Naive B cell (primary cell): ENCODE measurements around the gene CNTRL. TPM values are rescaled to one million over a fixed set of nuclear protein-coding genes. Genes with fewer than 3 reads are reported as not detected.
"Not testable (repeated sequence)": the region's sequence is repeated elsewhere in the genome, so short reads cannot be mapped to it uniquely, and the experiment has no call there.

Experiments
- ATAC-seq, 2 donors: fragments of 150-1000 bp; cut with Tn5 transposase; 2 replicates each; pipeline ENCODE4 v1.10.0; 2021; ENCODE audit warnings: low read depth in 2 of 2, mild to moderate bottlenecking in 2 of 2, moderate library complexity in 2 of 2
- DNase-seq: peaks from one replicate; pipeline ENCODE4 v3.0.0; 2022
- H3K27ac Mint-ChIP-seq, 6 donors: one replicate each; pipeline ENCODE4 v1.8.0; 2020 to 2022; ENCODE audit warnings: mild to moderate bottlenecking in 6 of 6, mixed read lengths in 6 of 6, moderate library complexity in 5 of 6, inconsistent platforms in 2 of 6
- H3K27me3 Mint-ChIP-seq, 3 donors: one replicate each; pipeline ENCODE4 v1.8.0; 2021 to 2022; ENCODE audit warnings: mixed read lengths in 3 of 3, mild to moderate bottlenecking in 1 of 3
- H3K36me3 Mint-ChIP-seq, 2 donors: one replicate each; pipeline ENCODE4 v1.8.0; 2020 to 2022; ENCODE audit warnings: mixed read lengths in 2 of 2, inconsistent platforms in 1 of 2, mild to moderate bottlenecking in 1 of 2
- H3K4me1 Mint-ChIP-seq, 3 donors: one replicate each; pipeline ENCODE4 v1.8.0; 2020 to 2022; ENCODE audit warnings: mixed read lengths in 3 of 3, inconsistent platforms in 1 of 3, mild to moderate bottlenecking in 1 of 3, moderate library complexity in 1 of 3
- H3K4me3 Mint-ChIP-seq, 8 donors: one replicate each; pipeline ENCODE4 v1.8.0; 2020 to 2022; ENCODE audit warnings: mild to moderate bottlenecking in 8 of 8, mixed read lengths in 8 of 8, moderate library complexity in 8 of 8, inconsistent platforms in 2 of 8
- H3K9me3 Mint-ChIP-seq, 7 donors: one replicate each; pipeline ENCODE4 v1.8.0; 2020 to 2022; ENCODE audit warnings: mixed read lengths in 7 of 7, mild to moderate bottlenecking in 5 of 7, inconsistent platforms in 2 of 7, moderate library complexity in 1 of 7
- polyA plus RNA-seq, 6 donors: library from polyadenylated mRNA; unstranded; fragments of 300-500 nt; fragmentation: Illumina TruSeq; gene quantifications; one replicate each; pipeline ENCODE4 v1.2.3, GENCODE V29; 2021; ENCODE audit warnings: low read depth in 6 of 6

CNTRL gene
- polyA plus RNA-seq, 6 donors from 2014 or later, result 7.5 to 43.2 (median 20.5) TPM

GRCh38 chr9:121088576-121088975 is 13.8 kb downstream of the CNTRL start:
- H3K4me3 Mint-ChIP-seq, result no peak overlapping the region
- peaks cover 21 to 30% (median 22%) of the 10 kb centered on the region in 3 donors for H3K4me1 Mint-ChIP-seq
- no peak for DNase-seq
- H3K27me3 Mint-ChIP-seq, result no peaks in the 10 kb centered on the region
- H3K9me3 Mint-ChIP-seq, result no peaks in the 10 kb centered on the region
- peaks cover 16 to 27% of the 10 kb centered on the region in 2 donors for H3K36me3 Mint-ChIP-seq
- peak; percentile 40 to 60 for ATAC-seq
- H3K27ac Mint-ChIP-seq, result peak overlapping the region in 3 of 6 donors; percentile 12 to 47 (median 22)

GRCh38 chr9:121090743-121091142 is 16.0 kb downstream of the CNTRL start:
- H3K27ac Mint-ChIP-seq, result peak overlapping the region in 1 of 6 donors; percentile 57

GRCh38 chr9:121095057-121095456 is 20.3 kb downstream of the CNTRL start:
- H3K9me3 Mint-ChIP-seq, result no peaks in the 10 kb centered on the region
- ATAC-seq, result no peak
- H3K27ac Mint-ChIP-seq, result peak overlapping the region in 1 of 6 donors; percentile 31
- no peak overlapping the region for H3K4me3 Mint-ChIP-seq
- no peak for DNase-seq
- peaks cover 22 to 25% (median 23%) of the 10 kb centered on the region in 3 donors for H3K4me1 Mint-ChIP-seq
- no peaks in the 10 kb centered on the region for H3K27me3 Mint-ChIP-seq
- H3K36me3 Mint-ChIP-seq, result peaks cover 26 to 36% of the 10 kb centered on the region in 2 donors

More at GRCh38 chr9:121090743-121091142, 16.0 kb downstream of the CNTRL start:
- H3K4me3 Mint-ChIP-seq, H3K9me3 Mint-ChIP-seq, DNase-seq, ATAC-seq, H3K27me3 Mint-ChIP-seq: not testable (repeated sequence)
- Mint-ChIP-seq H3K36me3 (peaks cover 27 to 33% of the 10 kb centered on the region in 2 donors), H3K4me1 (peaks cover 20 to 28% (median 25%) of the 10 kb centered on the region in 3 donors)

GRCh38 chr9:121098567-121099198 is 23.9 kb downstream of the CNTRL start:
- H3K27me3 Mint-ChIP-seq, result no peaks in the 10 kb centered on the region
- ATAC-seq (peak; percentile 100), DNase-seq (peak; percentile 65)
- H3K36me3 Mint-ChIP-seq, result peaks cover 24 to 29% of the 10 kb centered on the region in 2 donors
- peaks cover 23 to 28% (median 26%) of the 10 kb centered on the region in 3 donors for H3K4me1 Mint-ChIP-seq
- H3K27ac Mint-ChIP-seq, result peak overlapping the region in 5 of 6 donors; percentile 22 to 80 (median 71)
- H3K4me3 Mint-ChIP-seq, result peak overlapping the region in 1 of 8 donors; percentile 67
- peaks cover 0 to 5% (median 0%) of the 10 kb centered on the region in 7 donors for H3K9me3 Mint-ChIP-seq

- not testable (repeated sequence) for H3K27me3 Mint-ChIP-seq, ATAC-seq, H3K4me3 Mint-ChIP-seq, H3K9me3 Mint-ChIP-seq, DNase-seq
- peaks cover 10 to 17% of the 10 kb centered on the region in 2 donors for H3K36me3 Mint-ChIP-seq
- H3K27ac Mint-ChIP-seq, result peak overlapping the region in 1 of 6 donors; percentile 14
- peaks cover 30 to 36% (median 32%) of the 10 kb centered on the region in 3 donors for H3K4me1 Mint-ChIP-seq
These were observed 29.3 kb downstream of the CNTRL start for GRCh38 chr9:121104054-121104453.

- Mint-ChIP-seq H3K4me3 (no peak overlapping the region), H3K4me1 (peaks cover 21 to 28% (median 22%) of the 10 kb centered on the region in 3 donors), H3K27ac (peak overlapping the region; percentile 8 to 72 (median 41)), H3K9me3 (peaks cover 0 to 5% (median 0%) of the 10 kb centered on the region in 7 donors), H3K36me3 (peaks cover 6 to 8% of the 10 kb centered on the region in 2 donors), H3K27me3 (no peaks in the 10 kb centered on the region)
- no peak for DNase-seq
- ATAC-seq, result no peak
These were observed 30.8 kb downstream of the CNTRL start for GRCh38 chr9:121105531-121105930.

- H3K27ac Mint-ChIP-seq, result peak overlapping the region in 3 of 6 donors; percentile 25 to 85 (median 45)
- H3K4me3 Mint-ChIP-seq, result no peak overlapping the region
- peaks cover 21 to 24% (median 24%) of the 10 kb centered on the region in 3 donors for H3K4me1 Mint-ChIP-seq
- peaks cover 0 to 3% (median 0%) of the 10 kb centered on the region in 7 donors for H3K9me3 Mint-ChIP-seq
- H3K36me3 Mint-ChIP-seq, result peaks cover 5 to 15% of the 10 kb centered on the region in 2 donors
- ATAC-seq (peak; percentile 57 to 79), DNase-seq (no peak)
- no peaks in the 10 kb centered on the region for H3K27me3 Mint-ChIP-seq
These were observed 32.3 kb downstream of the CNTRL start for GRCh38 chr9:121107029-121107428.

GRCh38 chr9:121107881-121108280 is 33.1 kb downstream of the CNTRL start:
- H3K4me1 Mint-ChIP-seq, result peaks cover 21 to 24% (median 24%) of the 10 kb centered on the region in 3 donors
- ATAC-seq, result no peak
- H3K27me3 Mint-ChIP-seq, result no peaks in the 10 kb centered on the region
- no peak overlapping the region for H3K4me3 Mint-ChIP-seq
- peaks cover 0 to 2% (median 0%) of the 10 kb centered on the region in 7 donors for H3K9me3 Mint-ChIP-seq
- peaks cover 5 to 15% of the 10 kb centered on the region in 2 donors for H3K36me3 Mint-ChIP-seq
- no peak overlapping the region for H3K27ac Mint-ChIP-seq
- DNase-seq, result no peak

GRCh38 chr9:121115466-121115865 is 40.7 kb downstream of the CNTRL start:
- ATAC-seq (no peak), DNase-seq (no peak)
- H3K27me3 Mint-ChIP-seq, result no peaks in the 10 kb centered on the region
- H3K4me1 Mint-ChIP-seq, result peaks cover 3 to 13% (median 6%) of the 10 kb centered on the region in 3 donors
- H3K9me3 Mint-ChIP-seq, result no peaks in the 10 kb centered on the region
- H3K27ac Mint-ChIP-seq, result peak overlapping the region in 1 of 6 donors; percentile 27
- peak overlapping the region in 1 of 8 donors; percentile 42 for H3K4me3 Mint-ChIP-seq
- peaks cover 7 to 26% of the 10 kb centered on the region in 2 donors for H3K36me3 Mint-ChIP-seq

- Mint-ChIP-seq H3K4me3 (no peak overlapping the region), H3K27ac (peak overlapping the region in 2 of 6 donors; percentile 26 to 80), H3K9me3 (no peaks in the 10 kb centered on the region), H3K4me1 (peaks cover 19 to 23% (median 23%) of the 10 kb centered on the region in 3 donors), H3K27me3 (no peaks in the 10 kb centered on the region), H3K36me3 (peaks cover 8 to 16% of the 10 kb centered on the region in 2 donors)
- ATAC-seq (no peak), DNase-seq (no peak)
These were observed 43.5 kb downstream of the CNTRL start for GRCh38 chr9:121118266-121118665.

GRCh38 chr9:121120386-121120785 is 45.6 kb downstream of the CNTRL start:
- H3K4me3 Mint-ChIP-seq, result peak overlapping the region in 5 of 8 donors; percentile 23 to 90 (median 60)
- DNase-seq (no peak), ATAC-seq (no peak)
- H3K27me3 Mint-ChIP-seq, result no peaks in the 10 kb centered on the region
- peak overlapping the region in 4 of 6 donors; percentile 30 to 88 (median 74) for H3K27ac Mint-ChIP-seq
- H3K36me3 Mint-ChIP-seq, result peaks cover 11 to 16% of the 10 kb centered on the region in 2 donors
- H3K4me1 Mint-ChIP-seq, result peaks cover 26 to 39% (median 38%) of the 10 kb centered on the region in 3 donors
- no peaks in the 10 kb centered on the region for H3K9me3 Mint-ChIP-seq

GRCh38 chr9:121121582-121122087 is 46.9 kb downstream of the CNTRL start:
- peak; percentile 98 to 99 for ATAC-seq
- no peaks in the 10 kb centered on the region for H3K9me3 Mint-ChIP-seq

GRCh38 chr9:121122246-121123032 is 47.7 kb downstream of the CNTRL start:
- peaks cover 33 to 48% (median 45%) of the 10 kb centered on the region in 3 donors for H3K4me1 Mint-ChIP-seq
- no peak for DNase-seq

More at GRCh38 chr9:121121582-121122087, 46.9 kb downstream of the CNTRL start:
- Mint-ChIP-seq H3K4me3 (peak overlapping the region; percentile 82 to 98 (median 92)), H3K27me3 (no peaks in the 10 kb centered on the region), H3K27ac (peak overlapping the region; percentile 55 to 93 (median 84)), H3K36me3 (peaks cover 3 to 17% of the 10 kb centered on the region in 2 donors), H3K4me1 (peaks cover 30 to 45% (median 44%) of the 10 kb centered on the region in 3 donors)
- peak; percentile 94 for DNase-seq

More at GRCh38 chr9:121122246-121123032, 47.7 kb downstream of the CNTRL start:
- Mint-ChIP-seq H3K9me3 (no peaks in the 10 kb centered on the region), H3K27me3 (no peaks in the 10 kb centered on the region), H3K36me3 (peaks cover 8 to 23% of the 10 kb centered on the region in 2 donors), H3K27ac (peak overlapping the region; percentile 61 to 93 (median 84)), H3K4me3 (peak overlapping the region; percentile 82 to 98 (median 92))
- no peak for ATAC-seq
